Measurements from ENCODE around the gene CDK6. TPM values are rescaled to one million over a fixed set of nuclear protein-coding genes. Genes with fewer than 3 reads are reported as not detected.

The CDK6 gene
- total RNA-seq, 4 donors from 2014 or later: 9.5 to 21.4 (median 15.9) TPM

DNA sequence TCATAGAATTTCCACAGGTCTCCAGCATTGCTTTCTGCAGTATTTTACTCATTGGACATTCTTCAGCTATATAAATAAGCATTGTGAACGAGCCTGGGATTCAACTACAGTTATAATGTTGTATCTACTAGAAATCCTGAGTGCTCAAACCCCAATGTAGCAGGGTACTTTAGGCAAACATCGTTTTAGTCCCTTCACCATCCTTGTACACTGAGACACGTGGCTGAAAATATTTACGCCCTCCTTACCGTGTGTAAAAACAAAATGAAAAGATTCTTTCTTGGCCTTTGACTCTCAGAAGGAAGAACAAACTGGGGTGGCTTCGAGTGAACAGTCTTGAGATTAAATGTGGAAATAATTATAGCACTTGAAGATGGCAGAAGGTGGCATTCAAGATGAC, 25.2 kb downstream of the CDK6 start:
- no peak for TF ChIP-seq CTCF (IDR thresholded peaks at IDR 0.05; ENCODE audit: low read depth)

- TF ChIP-seq CTCF (IDR thresholded peaks at IDR 0.05; ENCODE audit: low read depth): no peak
Observed at GRCh38 chr7:92809760-92810573, 26.4 kb downstream of the CDK6 start.

GRCh38 chr7:92809397-92809759, 27.0 kb downstream of the CDK6 start:
- no peak for TF ChIP-seq CTCF (IDR thresholded peaks at IDR 0.05; ENCODE audit: low read depth)

- TF ChIP-seq CTCF (IDR thresholded peaks at IDR 0.05; ENCODE audit: low read depth): no peak
Observed at GRCh38 chr7:92808635-92809034, 27.7 kb downstream of the CDK6 start.

DNA sequence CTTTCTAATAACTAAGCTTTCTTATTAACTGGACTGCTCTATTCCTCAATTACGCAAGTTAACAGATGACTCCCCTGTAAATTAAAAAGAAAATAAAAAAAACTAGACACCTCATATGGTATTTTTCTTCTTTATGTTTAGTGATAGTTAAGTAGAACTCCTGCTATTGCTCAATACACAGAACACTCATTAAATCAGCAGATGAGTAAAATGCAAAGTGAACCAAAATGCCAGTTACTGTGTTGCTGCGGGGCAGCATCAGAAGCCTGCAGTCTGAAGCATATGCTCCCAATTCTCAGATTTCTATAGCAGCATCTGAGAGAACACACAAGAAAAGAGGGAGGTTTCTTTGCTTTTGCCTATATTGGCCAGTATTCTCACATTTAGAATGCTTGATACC, 28.4 kb downstream of the CDK6 start:
- no peak for TF ChIP-seq CTCF (IDR thresholded peaks at IDR 0.05; ENCODE audit: low read depth)

GRCh38 chr7:92806496-92806895, 29.9 kb downstream of the CDK6 start:
- no peak for TF ChIP-seq CTCF (IDR thresholded peaks at IDR 0.05; ENCODE audit: low read depth)

GRCh38 chr7:92802406-92802805, 34.0 kb downstream of the CDK6 start:
- no peak for TF ChIP-seq CTCF (IDR thresholded peaks at IDR 0.05; ENCODE audit: low read depth)
